ENCODE results near the gene SCGB1D1. TPM values are rescaled to one million over a fixed set of nuclear protein-coding genes. Genes with fewer than 3 reads are reported as not detected.

Gene SCGB1D1
- total and polyA plus RNA-seq, 2 of the 8 experiments (the other 6 are each of a cell fraction or from before 2014, with no cell fraction given): not detected

GRCh38 chr11:62169448-62169847 lies 20.6 kb upstream of the SCGB1D1 start:
- Histone ChIP-seq H2AK5ac (ENCODE audit: low read depth, low read length) (no peak overlapping the region), H4K5ac (ENCODE audit: insufficient read length, low read depth, low read length) (no peak overlapping the region), H2BK15ac (ENCODE audit: low read length) (no peak overlapping the region), H3K79me2 (ENCODE audit: control insufficient read depth in 1 of 2, insufficient read depth in 2 of 2, low read length in 2 of 2) (no peaks in the 10 kb centered on the region), H3K27ac (ENCODE audit: low read depth, low read length) (no peak overlapping the region), H3K4me2 (ENCODE audit: insufficient read depth in 1 of 2, low read depth in 2 of 2, low read length in 2 of 2) (no peak overlapping the region), H3K4ac (replicated peaks; ENCODE audit: insufficient read length, low read depth, low read length) (no peak overlapping the region), H2BK120ac (replicated peaks; ENCODE audit: low read depth, low read length) (no peak overlapping the region), H2BK12ac (ENCODE audit: low read depth, low read length) (no peak overlapping the region), H3K36me3 (ENCODE audit: control insufficient read depth in 2 of 4, insufficient read depth in 4 of 4, low read length in 3 of 4) (no peaks in the 10 kb centered on the region), H3K14ac (ENCODE audit: insufficient read length) (no peak overlapping the region), H2BK20ac (ENCODE audit: low read length) (no peak overlapping the region), H3K9me3 (ENCODE audit: insufficient read depth in 2 of 2, low read depth in 1 of 2, low read length in 1 of 2) (no peaks in the 10 kb centered on the region), H3K9ac (replicated peaks in 1 of 4; ENCODE audit: extremely low read depth in 1 of 4, low read depth in 3 of 4, low read length in 3 of 4) (no peak overlapping the region), H2AFZ (ENCODE audit: low read length) (no peak overlapping the region), H3K18ac (ENCODE audit: extremely low read depth, low read length) (no peak overlapping the region), H4K8ac (ENCODE audit: extremely low read depth, insufficient read depth, low read length) (no peak overlapping the region), H3K56ac (replicated peaks; ENCODE audit: insufficient read length, low read depth, low read length) (no peak overlapping the region), H3K23ac (ENCODE audit: insufficient read length) (no peak overlapping the region), H3K4me3 (ENCODE audit: extremely low read depth in 1 of 4, insufficient read depth in 2 of 4, low read depth in 3 of 4, low read length in 4 of 4) (no peak overlapping the region), H2BK5ac (ENCODE audit: low read depth, low read length) (no peak overlapping the region), H3K27me3 (replicated peaks in 1 of 4; ENCODE audit: control insufficient read depth in 3 of 4, extremely low read depth in 1 of 4, insufficient read depth in 3 of 4, low read length in 3 of 4) (no peaks in the 10 kb centered on the region), H3K4me1 (replicated peaks in 1 of 4; ENCODE audit: control insufficient read depth in 3 of 4, insufficient read depth in 4 of 4, low read length in 3 of 4) (no peaks in the 10 kb centered on the region), H4K91ac (replicated peaks; ENCODE audit: insufficient read length, low read length) (no peak overlapping the region), H4K20me1 (replicated peaks in 1 of 2; ENCODE audit: control insufficient read depth in 1 of 2, insufficient read depth in 2 of 2, low read length in 2 of 2) (no peaks in the 10 kb centered on the region), H3K79me1 (ENCODE audit: low read depth, low read length) (no peaks in the 10 kb centered on the region), H3K23me2 (ENCODE audit: low read depth, low read length) (no peaks in the 10 kb centered on the region)
- ChIA-PET CTCF (ENCODE audit: partially characterized antibody) (interaction anchor here (1.0 to 4.2 kb wide), 4 partner anchors 12 to 73 kb away, joined by 4 to 35 read pairs (median 12); partner anchors contain the start of gene SCGB2A1), POLR2A (ENCODE audit: partially characterized antibody) (interaction anchor here (2.1 kb wide), 1 partner anchor 12 kb away, joined by 6 read pairs; no protein-coding TSS in a partner anchor)
- TF ChIP-seq TAF7 (optimal IDR thresholded peaks at IDR 0.05; ENCODE audit: borderline replicate concordance, low read depth, low read length) (no peak), POLR2A (IDR thresholded peaks at IDR 0.05; ENCODE audit: control extremely low read depth in 1 of 2, low read depth in 2 of 2, low read length in 2 of 2) (no peak)
- DNase-seq (ENCODE audit: low read depth in 1 of 2, low spot score in 2 of 2) (no peak), FAIRE-seq (no peak)
- 91% methylated on average over 10 of the region's 10 CpGs; no CpG with 5 or more reads in 1 of the 2 experiments for WGBS, 2 experiments (ENCODE audit: extremely low coverage in 1 of 2, insufficient coverage in 1 of 2, insufficient read length in 1 of 2, insufficient replicate concordance in 2 of 2, low coverage in 1 of 2, low lambda C conversion rate in 2 of 2, missing lambda C conversion rate in 1 of 2)

Data from H1 (cell line).